GM23338 (cell line): ENCODE measurements around the gene LRRC30. TPM values are rescaled to one million over a fixed set of nuclear protein-coding genes. Genes with fewer than 3 reads are reported as not detected.

Experiments
- ATAC-seq: fragments of 200-7000 bp; cut with Tn5 transposase; 3 replicates; pipeline ENCODE4 v1.9.1; 2020
- DNase-seq: peaks from one replicate; pipeline ENCODE4 v3.0.0-alpha.2; 2015; ENCODE audit warnings: low spot score
- H2AFZ ChIP-seq: fragments of 200-600 bp; sonication (generic); 2 replicates; pipeline ENCODE4 v1.8.0; 2016; ENCODE audit warnings: antibody characterized with exemption, mild to moderate bottlenecking, moderate library complexity
- H3F3A ChIP-seq: fragments of 200-600 bp; sonication (generic); replicated peaks from 2 replicates; pipeline ENCODE4 v1.8.0; 2017; ENCODE audit warnings: antibody characterized with exemption, mixed run types, low read depth
- H3K27ac ChIP-seq: fragments of 200-600 bp; sonication (generic); 2 replicates; pipeline ENCODE4 v1.6.1; 2016; ENCODE audit warnings: low read depth
- H3K27me3 ChIP-seq: fragments of 200-600 bp; sonication (generic); 2 replicates; pipeline ENCODE4 v1.8.0; 2016; ENCODE audit warnings: mild to moderate bottlenecking, mixed run types, moderate library complexity; ENCODE audit not compliant: insufficient read depth
- H3K36me3 ChIP-seq: fragments of 200-600 bp; sonication (generic); 2 replicates; pipeline ENCODE4 v1.8.0; 2016; ENCODE audit warnings: mild to moderate bottlenecking; ENCODE audit not compliant: insufficient read depth
- H3K4me1 ChIP-seq: fragments of 200-600 bp; sonication (generic); 2 replicates; pipeline ENCODE4 v1.8.0; 2016; ENCODE audit warnings: mild to moderate bottlenecking, moderate library complexity; ENCODE audit not compliant: insufficient read depth
- H3K4me2 ChIP-seq: fragments of 200-600 bp; sonication (generic); 2 replicates; pipeline ENCODE4 v1.7.1; 2017; ENCODE audit warnings: mixed run types
- H3K4me3 ChIP-seq: fragments of 200-600 bp; sonication (generic); 2 replicates; pipeline ENCODE4 v1.6.1; 2016; ENCODE audit warnings: mixed run types
- H3K79me2 ChIP-seq: fragments of 200-600 bp; sonication (generic); replicated peaks from 2 replicates; pipeline ENCODE4 v1.8.0; 2017; ENCODE audit warnings: mild to moderate bottlenecking; ENCODE audit not compliant: insufficient read depth
- H3K9me2 ChIP-seq: fragments of 200-600 bp; sonication (generic); 2 replicates; pipeline ENCODE4 v1.8.0; 2017; ENCODE audit not compliant: insufficient read depth
- H4K20me1 ChIP-seq: fragments of 200-600 bp; sonication (generic); replicated peaks from 2 replicates; pipeline ENCODE4 v1.8.0; 2017; ENCODE audit warnings: mild to moderate bottlenecking; ENCODE audit not compliant: insufficient read depth
- H3K27ac Mint-ChIP-seq: 2 replicates; pipeline ENCODE4 v1.8.0; 2020; ENCODE audit warnings: inconsistent platforms, mild to moderate bottlenecking, moderate library complexity, mixed read lengths
- H3K27me3 Mint-ChIP-seq: 3 replicates; pipeline ENCODE4 v1.8.0; 2022; ENCODE audit warnings: low read depth, mild to moderate bottlenecking, moderate library complexity, mixed read lengths, inconsistent platforms; ENCODE audit not compliant: insufficient read depth, poor library complexity
- H3K36me3 Mint-ChIP-seq: 3 replicates; pipeline ENCODE4 v1.8.0; 2021; ENCODE audit warnings: low read depth, mild to moderate bottlenecking, inconsistent platforms, moderate library complexity, mixed read lengths
- H3K4me1 Mint-ChIP-seq: 3 replicates; pipeline ENCODE4 v1.8.0; 2020; ENCODE audit warnings: mild to moderate bottlenecking, inconsistent platforms, mixed read lengths
- H3K4me3 Mint-ChIP-seq: 3 replicates; pipeline ENCODE4 v1.8.0; 2021; ENCODE audit warnings: moderate library complexity, mild to moderate bottlenecking, inconsistent platforms, mixed read lengths
- H3K9me3 Mint-ChIP-seq: 3 replicates; pipeline ENCODE4 v1.8.0; 2020; ENCODE audit warnings: moderate library complexity, mild to moderate bottlenecking, inconsistent platforms, mixed read lengths
- CREB1 ChIP-seq: fragments of 250-450 bp; sonication (Bioruptor Pico); IDR thresholded peaks from 2 replicates; pipeline ENCODE4 v1.5.0; 2020; ENCODE audit warnings: low read depth, mild to moderate bottlenecking, moderate library complexity
- EZH2 ChIP-seq: fragments of 200-600 bp; sonication (generic); IDR thresholded peaks from one replicate; pipeline ENCODE4 v1.8.0; 2017; ENCODE audit warnings: antibody characterized with exemption, mild to moderate bottlenecking, low read depth; ENCODE audit not compliant: unreplicated experiment
- EZH2phosphoT487 ChIP-seq: fragments of 200-600 bp; sonication (generic); IDR thresholded peaks from one replicate; pipeline ENCODE4 v1.8.1; 2018; ENCODE audit warnings: antibody characterized with exemption; ENCODE audit not compliant: unreplicated experiment
- JUNB ChIP-seq: IDR thresholded peaks from one replicate; pipeline ENCODE4 v1.6.1; 2016; ENCODE audit warnings: antibody characterized with exemption; ENCODE audit not compliant: unreplicated experiment
- STAT1 ChIP-seq: IDR thresholded peaks from one replicate; pipeline ENCODE4 v1.6.1; 2016; ENCODE audit warnings: antibody characterized with exemption; ENCODE audit not compliant: unreplicated experiment
- ZNF114 ChIP-seq: fragments of 250-450 bp; sonication (Bioruptor Pico); IDR thresholded peaks from 2 replicates; pipeline ENCODE4 v1.5.0; 2020; ENCODE audit warnings: mild to moderate bottlenecking, moderate library complexity
- polyA plus RNA-seq: library from polyadenylated mRNA; unstranded; fragments of >200 nt; fragmentation: Nextera tagmentation; extraction: Ambion mirVana; gene quantifications from 2 replicates; pipeline ENCODE4 v1.2.1, GENCODE V29; 2016
- total RNA-seq: library from RNA; depleted of rRNA; stranded (reverse); fragments of >200 nt; shearing (Covaris generic); gene quantifications from 2 replicates; pipeline ENCODE4 v1.2.3, GENCODE V29; 2014
- TF ChIP-seq, protein P1 (sequence below): IDR thresholded peaks from one replicate; pipeline ENCODE4 v1.6.1; 2018; ENCODE audit warnings: antibody characterized with exemption; ENCODE audit not compliant: unreplicated experiment
- TF ChIP-seq, protein P2 (sequence below), 2 experiments: fragments of 200-600 bp in 1 of 2; sonication (generic) in 1 of 2; conservative IDR thresholded peaks; 2 replicates each; pipeline versions ENCODE4 v1.5.1 to v1.6.1; 2016 to 2017; ENCODE audit warnings: antibody characterized with exemption in 2 of 2, low read depth in 2 of 2, mild to moderate bottlenecking in 2 of 2, moderate library complexity in 1 of 2
- TF ChIP-seq, protein P3 (sequence below): fragments of 250-450 bp; sonication (Bioruptor Pico); IDR thresholded peaks from 2 replicates; pipeline ENCODE4 v1.5.0; 2020; ENCODE audit warnings: mild to moderate bottlenecking, moderate library complexity

LRRC30 gene
- total and polyA plus RNA-seq, 2 experiments from 2014 or later: not detected

DNA sequence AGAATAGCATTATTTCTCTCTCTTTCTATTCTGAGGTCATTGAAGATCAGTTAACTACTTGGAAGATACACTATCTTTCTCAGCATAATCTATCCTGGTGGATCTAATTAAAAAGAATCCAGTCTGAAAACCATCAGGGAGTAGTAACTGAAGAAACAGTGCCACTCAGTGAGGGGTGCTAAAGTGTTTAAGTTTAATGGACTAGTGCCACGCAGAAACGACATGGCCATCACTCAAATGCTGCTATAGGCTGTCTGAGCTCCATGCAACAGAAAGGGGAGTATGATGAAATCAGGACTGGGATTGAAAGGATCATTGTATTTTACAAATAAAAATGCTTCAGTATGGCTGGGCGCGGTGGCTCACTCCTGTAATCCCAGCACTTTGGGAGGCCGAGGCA is 23.3 kb downstream of the LRRC30 start (continued):
- TF ChIP-seq, protein P1, sequence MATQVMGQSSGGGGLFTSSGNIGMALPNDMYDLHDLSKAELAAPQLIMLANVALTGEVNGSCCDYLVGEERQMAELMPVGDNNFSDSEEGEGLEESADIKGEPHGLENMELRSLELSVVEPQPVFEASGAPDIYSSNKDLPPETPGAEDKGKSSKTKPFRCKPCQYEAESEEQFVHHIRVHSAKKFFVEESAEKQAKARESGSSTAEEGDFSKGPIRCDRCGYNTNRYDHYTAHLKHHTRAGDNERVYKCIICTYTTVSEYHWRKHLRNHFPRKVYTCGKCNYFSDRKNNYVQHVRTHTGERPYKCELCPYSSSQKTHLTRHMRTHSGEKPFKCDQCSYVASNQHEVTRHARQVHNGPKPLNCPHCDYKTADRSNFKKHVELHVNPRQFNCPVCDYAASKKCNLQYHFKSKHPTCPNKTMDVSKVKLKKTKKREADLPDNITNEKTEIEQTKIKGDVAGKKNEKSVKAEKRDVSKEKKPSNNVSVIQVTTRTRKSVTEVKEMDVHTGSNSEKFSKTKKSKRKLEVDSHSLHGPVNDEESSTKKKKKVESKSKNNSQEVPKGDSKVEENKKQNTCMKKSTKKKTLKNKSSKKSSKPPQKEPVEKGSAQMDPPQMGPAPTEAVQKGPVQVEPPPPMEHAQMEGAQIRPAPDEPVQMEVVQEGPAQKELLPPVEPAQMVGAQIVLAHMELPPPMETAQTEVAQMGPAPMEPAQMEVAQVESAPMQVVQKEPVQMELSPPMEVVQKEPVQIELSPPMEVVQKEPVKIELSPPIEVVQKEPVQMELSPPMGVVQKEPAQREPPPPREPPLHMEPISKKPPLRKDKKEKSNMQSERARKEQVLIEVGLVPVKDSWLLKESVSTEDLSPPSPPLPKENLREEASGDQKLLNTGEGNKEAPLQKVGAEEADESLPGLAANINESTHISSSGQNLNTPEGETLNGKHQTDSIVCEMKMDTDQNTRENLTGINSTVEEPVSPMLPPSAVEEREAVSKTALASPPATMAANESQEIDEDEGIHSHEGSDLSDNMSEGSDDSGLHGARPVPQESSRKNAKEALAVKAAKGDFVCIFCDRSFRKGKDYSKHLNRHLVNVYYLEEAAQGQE: no peak
- TF ChIP-seq CREB1 (CRISPR knock-in tag) (no peak), JUNB (no peak)

DNA sequence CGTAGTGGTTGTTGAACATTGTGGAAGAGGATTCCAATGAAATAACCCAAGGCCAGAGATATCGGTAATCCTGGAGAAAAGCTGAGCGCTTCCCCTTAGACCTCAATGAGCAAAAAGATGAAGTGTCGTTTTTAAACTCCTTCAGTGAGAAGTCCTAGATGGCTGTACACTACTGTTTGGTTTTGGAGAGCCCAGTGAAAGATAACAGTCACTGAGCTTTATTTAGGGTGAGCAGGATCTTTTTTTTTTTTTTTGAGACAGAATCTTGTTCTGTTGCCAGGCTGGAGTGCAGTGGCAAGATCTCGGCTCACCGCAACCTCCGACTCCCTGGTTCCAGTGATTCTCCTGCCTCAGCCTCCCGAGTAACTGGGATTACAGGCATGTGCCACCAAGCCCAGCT is 24.2 kb downstream of the LRRC30 start:
- peaks cover 4% of the 10 kb centered on the region; the same call in 2 of the 3 replicates for H3K4me1 Mint-ChIP-seq
- ATAC-seq: no peak
- Histone ChIP-seq H3K36me3 (no peaks in the 10 kb centered on the region), H3F3A (no peaks in the 10 kb centered on the region), H3K27ac (no peak overlapping the region), H3K4me1 (no peaks in the 10 kb centered on the region), H3K4me3 (no peak overlapping the region), H3K4me2 (no peak overlapping the region), H4K20me1 (no peaks in the 10 kb centered on the region), H3K27me3 (no peaks in the 10 kb centered on the region), H2AFZ (no peak overlapping the region; the same call in 1 of the 2 replicates), H3K9me2 (no peaks in the 10 kb centered on the region), H3K79me2 (no peaks in the 10 kb centered on the region)
- H3K27me3 Mint-ChIP-seq: peaks cover 1% of the 10 kb centered on the region
- no peaks in the 10 kb centered on the region for H3K9me3 Mint-ChIP-seq
- H3K36me3 Mint-ChIP-seq: peaks cover 4% of the 10 kb centered on the region; the same call in 1 of the 3 replicates
- no peak overlapping the region for H3K4me3 Mint-ChIP-seq
- DNase-seq: no peak
- no peak overlapping the region for H3K27ac Mint-ChIP-seq
- TF ChIP-seq CREB1 (CRISPR knock-in tag) (no peak), EZH2 (no peak), EZH2phosphoT487 (no peak), JUNB (no peak), STAT1 (no peak), ZNF114 (CRISPR knock-in tag) (no peak)
- TF ChIP-seq, protein P2, sequence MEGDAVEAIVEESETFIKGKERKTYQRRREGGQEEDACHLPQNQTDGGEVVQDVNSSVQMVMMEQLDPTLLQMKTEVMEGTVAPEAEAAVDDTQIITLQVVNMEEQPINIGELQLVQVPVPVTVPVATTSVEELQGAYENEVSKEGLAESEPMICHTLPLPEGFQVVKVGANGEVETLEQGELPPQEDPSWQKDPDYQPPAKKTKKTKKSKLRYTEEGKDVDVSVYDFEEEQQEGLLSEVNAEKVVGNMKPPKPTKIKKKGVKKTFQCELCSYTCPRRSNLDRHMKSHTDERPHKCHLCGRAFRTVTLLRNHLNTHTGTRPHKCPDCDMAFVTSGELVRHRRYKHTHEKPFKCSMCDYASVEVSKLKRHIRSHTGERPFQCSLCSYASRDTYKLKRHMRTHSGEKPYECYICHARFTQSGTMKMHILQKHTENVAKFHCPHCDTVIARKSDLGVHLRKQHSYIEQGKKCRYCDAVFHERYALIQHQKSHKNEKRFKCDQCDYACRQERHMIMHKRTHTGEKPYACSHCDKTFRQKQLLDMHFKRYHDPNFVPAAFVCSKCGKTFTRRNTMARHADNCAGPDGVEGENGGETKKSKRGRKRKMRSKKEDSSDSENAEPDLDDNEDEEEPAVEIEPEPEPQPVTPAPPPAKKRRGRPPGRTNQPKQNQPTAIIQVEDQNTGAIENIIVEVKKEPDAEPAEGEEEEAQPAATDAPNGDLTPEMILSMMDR (conservative IDR thresholded peaks at IDR 0.05; ENCODE audit: low read depth in 2 of 2): no peak
- TF ChIP-seq, protein P3, sequence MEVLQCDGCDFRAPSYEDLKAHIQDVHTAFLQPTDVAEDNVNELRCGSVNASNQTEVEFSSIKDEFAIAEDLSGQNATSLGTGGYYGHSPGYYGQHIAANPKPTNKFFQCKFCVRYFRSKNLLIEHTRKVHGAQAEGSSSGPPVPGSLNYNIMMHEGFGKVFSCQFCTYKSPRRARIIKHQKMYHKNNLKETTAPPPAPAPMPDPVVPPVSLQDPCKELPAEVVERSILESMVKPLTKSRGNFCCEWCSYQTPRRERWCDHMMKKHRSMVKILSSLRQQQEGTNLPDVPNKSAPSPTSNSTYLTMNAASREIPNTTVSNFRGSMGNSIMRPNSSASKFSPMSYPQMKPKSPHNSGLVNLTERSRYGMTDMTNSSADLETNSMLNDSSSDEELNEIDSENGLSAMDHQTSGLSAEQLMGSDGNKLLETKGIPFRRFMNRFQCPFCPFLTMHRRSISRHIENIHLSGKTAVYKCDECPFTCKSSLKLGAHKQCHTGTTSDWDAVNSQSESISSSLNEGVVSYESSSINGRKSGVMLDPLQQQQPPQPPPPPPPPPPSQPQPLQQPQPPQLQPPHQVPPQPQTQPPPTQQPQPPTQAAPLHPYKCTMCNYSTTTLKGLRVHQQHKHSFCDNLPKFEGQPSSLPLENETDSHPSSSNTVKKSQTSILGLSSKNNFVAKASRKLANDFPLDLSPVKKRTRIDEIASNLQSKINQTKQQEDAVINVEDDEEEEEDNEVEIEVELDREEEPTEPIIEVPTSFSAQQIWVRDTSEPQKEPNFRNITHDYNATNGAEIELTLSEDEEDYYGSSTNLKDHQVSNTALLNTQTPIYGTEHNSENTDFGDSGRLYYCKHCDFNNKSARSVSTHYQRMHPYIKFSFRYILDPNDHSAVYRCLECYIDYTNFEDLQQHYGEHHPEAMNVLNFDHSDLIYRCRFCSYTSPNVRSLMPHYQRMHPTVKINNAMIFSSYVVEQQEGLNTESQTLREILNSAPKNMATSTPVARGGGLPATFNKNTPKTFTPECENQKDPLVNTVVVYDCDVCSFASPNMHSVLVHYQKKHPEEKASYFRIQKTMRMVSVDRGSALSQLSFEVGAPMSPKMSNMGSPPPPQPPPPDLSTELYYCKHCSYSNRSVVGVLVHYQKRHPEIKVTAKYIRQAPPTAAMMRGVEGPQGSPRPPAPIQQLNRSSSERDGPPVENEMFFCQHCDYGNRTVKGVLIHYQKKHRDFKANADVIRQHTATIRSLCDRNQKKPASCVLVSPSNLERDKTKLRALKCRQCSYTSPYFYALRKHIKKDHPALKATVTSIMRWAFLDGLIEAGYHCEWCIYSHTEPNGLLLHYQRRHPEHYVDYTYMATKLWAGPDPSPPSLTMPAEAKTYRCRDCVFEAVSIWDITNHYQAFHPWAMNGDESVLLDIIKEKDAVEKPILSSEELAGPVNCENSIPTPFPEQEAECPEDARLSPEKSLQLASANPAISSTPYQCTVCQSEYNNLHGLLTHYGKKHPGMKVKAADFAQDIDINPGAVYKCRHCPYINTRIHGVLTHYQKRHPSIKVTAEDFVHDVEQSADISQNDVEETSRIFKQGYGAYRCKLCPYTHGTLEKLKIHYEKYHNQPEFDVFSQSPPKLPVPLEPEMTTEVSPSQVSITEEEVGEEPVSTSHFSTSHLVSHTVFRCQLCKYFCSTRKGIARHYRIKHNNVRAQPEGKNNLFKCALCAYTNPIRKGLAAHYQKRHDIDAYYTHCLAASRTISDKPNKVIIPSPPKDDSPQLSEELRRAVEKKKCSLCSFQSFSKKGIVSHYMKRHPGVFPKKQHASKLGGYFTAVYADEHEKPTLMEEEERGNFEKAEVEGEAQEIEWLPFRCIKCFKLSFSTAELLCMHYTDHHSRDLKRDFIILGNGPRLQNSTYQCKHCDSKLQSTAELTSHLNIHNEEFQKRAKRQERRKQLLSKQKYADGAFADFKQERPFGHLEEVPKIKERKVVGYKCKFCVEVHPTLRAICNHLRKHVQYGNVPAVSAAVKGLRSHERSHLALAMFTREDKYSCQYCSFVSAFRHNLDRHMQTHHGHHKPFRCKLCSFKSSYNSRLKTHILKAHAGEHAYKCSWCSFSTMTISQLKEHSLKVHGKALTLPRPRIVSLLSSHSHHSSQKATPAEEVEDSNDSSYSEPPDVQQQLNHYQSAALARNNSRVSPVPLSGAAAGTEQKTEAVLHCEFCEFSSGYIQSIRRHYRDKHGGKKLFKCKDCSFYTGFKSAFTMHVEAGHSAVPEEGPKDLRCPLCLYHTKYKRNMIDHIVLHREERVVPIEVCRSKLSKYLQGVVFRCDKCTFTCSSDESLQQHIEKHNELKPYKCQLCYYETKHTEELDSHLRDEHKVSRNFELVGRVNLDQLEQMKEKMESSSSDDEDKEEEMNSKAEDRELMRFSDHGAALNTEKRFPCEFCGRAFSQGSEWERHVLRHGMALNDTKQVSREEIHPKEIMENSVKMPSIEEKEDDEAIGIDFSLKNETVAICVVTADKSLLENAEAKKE (CRISPR knock-in tag): no peak
- TF ChIP-seq, protein P1: no peak
